A549 (cell line): Measurements from ENCODE around the gene SCO2.

Experiments used
- EHMT2 ChIP-seq: fragments of 200-600 bp; sonication (generic); IDR thresholded peaks from 2 replicates; pipeline ENCODE4 v1.6.1; 2016; ENCODE audit warnings: antibody characterized with exemption, low read depth, mild to moderate bottlenecking, moderate library complexity
- HOXB13 ChIP-seq: fragments of 250-450 bp; sonication (Bioruptor Pico); IDR thresholded peaks from 2 replicates; pipeline ENCODE4 v1.5.0; 2020; ENCODE audit warnings: low read depth, mild to moderate bottlenecking, moderate library complexity
- RFX5 ChIP-seq: fragments of 450-650 bp; IDR thresholded peaks from 2 replicates; pipeline ENCODE4 v1.7.1; 2014; ENCODE audit warnings: antibody characterized with exemption, mild to moderate bottlenecking, moderate library complexity
- SMC3 ChIP-seq: fragments of >200 bp; sonication (Bioruptor Twin); formaldehyde crosslinking; IDR thresholded peaks from 3 replicates; pipeline ENCODE4 v1.6.1; 2018; ENCODE audit warnings: inconsistent platforms
- TP53 ChIP-seq: fragments of 250-450 bp; sonication (Bioruptor Pico); IDR thresholded peaks from 2 replicates; pipeline ENCODE4 v1.5.0; 2021; ENCODE audit warnings: mild to moderate bottlenecking, moderate library complexity
- TF ChIP-seq, protein P1 (sequence below): fragments of >200 bp; sonication (Bioruptor Twin); formaldehyde crosslinking; IDR thresholded peaks from 3 replicates; pipeline ENCODE4 v1.5.1; 2016

DNA sequence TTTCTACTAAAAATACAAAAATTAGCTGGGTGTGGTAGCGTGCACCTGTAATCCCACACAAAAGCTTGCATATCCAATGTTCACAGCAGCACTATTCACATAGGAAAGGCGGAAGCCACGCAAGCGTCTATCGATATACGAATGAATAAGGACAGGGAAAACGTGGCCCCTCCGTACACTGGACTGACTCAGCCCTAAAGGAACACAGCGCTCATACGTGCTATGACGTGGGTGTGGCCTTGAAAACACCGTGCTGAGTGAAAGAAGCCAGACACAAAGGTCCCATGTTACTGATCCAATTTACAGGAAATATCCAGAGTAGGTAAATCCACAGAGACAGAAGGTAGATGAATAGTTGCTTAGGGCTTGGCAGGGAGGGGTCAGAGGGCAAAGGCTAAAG lies 24.9 kb downstream of the SCO2 start:
- TF ChIP-seq TP53 (no peak), SMC3 (no peak), HOXB13 (no peak), RFX5 (no peak), EHMT2 (no peak)
- TF ChIP-seq, protein P1, sequence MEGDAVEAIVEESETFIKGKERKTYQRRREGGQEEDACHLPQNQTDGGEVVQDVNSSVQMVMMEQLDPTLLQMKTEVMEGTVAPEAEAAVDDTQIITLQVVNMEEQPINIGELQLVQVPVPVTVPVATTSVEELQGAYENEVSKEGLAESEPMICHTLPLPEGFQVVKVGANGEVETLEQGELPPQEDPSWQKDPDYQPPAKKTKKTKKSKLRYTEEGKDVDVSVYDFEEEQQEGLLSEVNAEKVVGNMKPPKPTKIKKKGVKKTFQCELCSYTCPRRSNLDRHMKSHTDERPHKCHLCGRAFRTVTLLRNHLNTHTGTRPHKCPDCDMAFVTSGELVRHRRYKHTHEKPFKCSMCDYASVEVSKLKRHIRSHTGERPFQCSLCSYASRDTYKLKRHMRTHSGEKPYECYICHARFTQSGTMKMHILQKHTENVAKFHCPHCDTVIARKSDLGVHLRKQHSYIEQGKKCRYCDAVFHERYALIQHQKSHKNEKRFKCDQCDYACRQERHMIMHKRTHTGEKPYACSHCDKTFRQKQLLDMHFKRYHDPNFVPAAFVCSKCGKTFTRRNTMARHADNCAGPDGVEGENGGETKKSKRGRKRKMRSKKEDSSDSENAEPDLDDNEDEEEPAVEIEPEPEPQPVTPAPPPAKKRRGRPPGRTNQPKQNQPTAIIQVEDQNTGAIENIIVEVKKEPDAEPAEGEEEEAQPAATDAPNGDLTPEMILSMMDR = no peak
